ENCODE measurements around the gene DCDC2C. TPM values are rescaled to one million over a fixed set of nuclear protein-coding genes. Genes with fewer than 3 reads are reported as not detected.

Gene DCDC2C
- total and polyA plus RNA-seq, 9 of the 15 experiments (the other 6 are each of a cell fraction or from before 2014, with no cell fraction given) = not detected

GRCh38 chr2:3870222-3870621, 166.8 kb downstream of the DCDC2C start (continued):
- TF ChIP-seq, protein P1, sequence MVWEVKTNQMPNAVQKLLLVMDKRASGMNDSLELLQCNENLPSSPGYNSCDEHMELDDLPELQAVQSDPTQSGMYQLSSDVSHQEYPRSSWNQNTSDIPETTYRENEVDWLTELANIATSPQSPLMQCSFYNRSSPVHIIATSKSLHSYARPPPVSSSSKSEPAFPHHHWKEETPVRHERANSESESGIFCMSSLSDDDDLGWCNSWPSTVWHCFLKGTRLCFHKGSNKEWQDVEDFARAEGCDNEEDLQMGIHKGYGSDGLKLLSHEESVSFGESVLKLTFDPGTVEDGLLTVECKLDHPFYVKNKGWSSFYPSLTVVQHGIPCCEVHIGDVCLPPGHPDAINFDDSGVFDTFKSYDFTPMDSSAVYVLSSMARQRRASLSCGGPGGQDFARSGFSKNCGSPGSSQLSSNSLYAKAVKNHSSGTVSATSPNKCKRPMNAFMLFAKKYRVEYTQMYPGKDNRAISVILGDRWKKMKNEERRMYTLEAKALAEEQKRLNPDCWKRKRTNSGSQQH (CRISPR knock-in tag; IDR thresholded peaks at IDR 0.05) = no peak
- TF ChIP-seq ZBTB2 (IDR thresholded peaks at IDR 0.05) (no peak), ZNF384 (IDR thresholded peaks at IDR 0.05; ENCODE audit: low read depth, low read length) (no peak)

DNA sequence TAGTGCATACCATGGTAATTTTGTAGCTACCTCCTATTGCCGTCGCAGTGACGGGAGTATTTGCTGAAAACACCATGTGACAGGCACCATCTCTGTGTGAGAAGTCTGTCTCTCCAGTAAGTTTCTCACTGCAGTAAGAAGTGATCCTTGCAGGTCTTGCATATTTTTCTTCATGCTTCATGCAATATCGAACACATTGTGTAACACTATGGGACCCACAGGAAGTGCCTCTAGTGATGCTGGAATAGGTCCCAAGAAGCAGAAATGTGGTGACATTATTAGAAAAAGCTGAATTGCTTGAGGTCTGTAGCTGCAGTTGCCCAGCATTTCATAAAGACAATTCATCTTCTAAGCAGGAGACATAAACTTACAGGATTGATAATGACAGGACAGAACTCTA, 167.6 kb downstream of the DCDC2C start:
- ChIA-PET CTCF (ENCODE audit: low intra/inter-chr PET ratio) (no interaction called here), POLR2A (interaction anchor here (1.3 kb wide), 1 partner anchor 12 kb away, joined by 3 read pairs; no protein-coding TSS in a partner anchor)
- 0% methylated on average over 4 of the region's 4 CpGs for WGBS (ENCODE audit: insufficient coverage, low coverage, missing lambda C conversion rate)
- H2AFZ ChIP-seq (ENCODE audit: low read depth, low read length) = no peak overlapping the region
- no peaks in the 10 kb centered on the region for H4K20me1 ChIP-seq (replicated peaks; ENCODE audit: control insufficient read depth, insufficient read depth, low read length)
- DNase-seq (ENCODE audit: extremely low read depth in 1 of 4, low spot score in 3 of 4) (no peak), FAIRE-seq (no peak), ATAC-seq (no peak)
- H3K4me2 ChIP-seq (ENCODE audit: insufficient read depth, low read length) = no peak overlapping the region
- no peak overlapping the region for H3K9ac ChIP-seq (ENCODE audit: insufficient read depth in 1 of 2, low read depth in 2 of 2, low read length in 2 of 2)
- H3K27me3 ChIP-seq (ENCODE audit: control insufficient read depth in 2 of 2, insufficient read depth in 2 of 2, low read length in 2 of 2) = no peaks in the 10 kb centered on the region; a peak in 1 of 5 replicates
- H3K9me3 ChIP-seq (replicated peaks; ENCODE audit: control insufficient read depth, insufficient read depth, low read depth, low read length) = no peaks in the 10 kb centered on the region
- H3K36me3 ChIP-seq (ENCODE audit: control insufficient read depth, insufficient read depth, low read length) = no peaks in the 10 kb centered on the region
- H3K9me1 ChIP-seq (ENCODE audit: control insufficient read depth, insufficient read depth, low read length) = no peaks in the 10 kb centered on the region
- no peak overlapping the region for H3K4me3 ChIP-seq
- H3K79me2 ChIP-seq (ENCODE audit: control insufficient read depth, insufficient read depth, low read length) = no peaks in the 10 kb centered on the region
- intact Hi-C loops (cut with micrococcal nuclease) (no loop called here), in situ Hi-C loops (cut with MboI) (no loop called here)
- H3K27ac ChIP-seq (ENCODE audit: extremely low read depth, low read depth, low read length) = no peak overlapping the region
- BruUV-seq (replicated peaks) = no TSS peak
- no peaks in the 10 kb centered on the region for H3K4me1 ChIP-seq (replicated peaks in 1 of 2; ENCODE audit: control insufficient read depth in 2 of 2, insufficient read depth in 2 of 2, low read length in 2 of 2)
- TF ChIP-seq FOXP1 (CRISPR knock-in tag; IDR thresholded peaks at IDR 0.05) = no peak
- TF ChIP-seq POLR3G (IDR thresholded peaks at IDR 0.05; ENCODE audit: extremely low read depth, insufficient read length, insufficient replicate concordance) = no peak
- TF ChIP-seq CTCFL (IDR thresholded peaks at IDR 0.05; ENCODE audit: borderline replicate concordance, insufficient read depth, low read depth, low read length, poor library complexity, severe bottlenecking) = no peak
- TF ChIP-seq CBFA2T3 (IDR thresholded peaks at IDR 0.05) = no peak
- TF ChIP-seq IRF2 (CRISPR knock-in tag; IDR thresholded peaks at IDR 0.05) = no peak
- TF ChIP-seq MCM7 (IDR thresholded peaks at IDR 0.05) = no peak
- no peak for TF ChIP-seq KLF16 (IDR thresholded peaks at IDR 0.05)
